D721Med (cell line): ENCODE data around the gene RHBDL3.
"Not testable (repeated sequence)": the region's sequence is repeated elsewhere in the genome, so short reads cannot be mapped to it uniquely, and the experiment has no call there.

Source experiments
- DNase-seq: peaks from one replicate; pipeline ENCODE4 v3.0.0; 2011; ENCODE audit warnings: low spot score; ENCODE audit not compliant: insufficient read length
- FAIRE-seq: peaks from 2 replicates; lab custom pipeline; 2011; peaks lifted over from hg19 to GRCh38; lab: Jason Lieb, UNC
- TF ChIP-seq, protein P1 (sequence below): IDR thresholded peaks from 2 replicates; pipeline ENCODE4 v1.5.1; 2012; ENCODE audit warnings: mild to moderate bottlenecking, control low read depth; ENCODE audit not compliant: insufficient read depth; ENCODE audit errors: missing control alignments

Gene RHBDL3

GRCh38 chr17:32258383-32259140, 7.1 kb upstream of the RHBDL3 start:
- FAIRE-seq (no peak), DNase-seq (no peak)
- TF ChIP-seq, protein P1, sequence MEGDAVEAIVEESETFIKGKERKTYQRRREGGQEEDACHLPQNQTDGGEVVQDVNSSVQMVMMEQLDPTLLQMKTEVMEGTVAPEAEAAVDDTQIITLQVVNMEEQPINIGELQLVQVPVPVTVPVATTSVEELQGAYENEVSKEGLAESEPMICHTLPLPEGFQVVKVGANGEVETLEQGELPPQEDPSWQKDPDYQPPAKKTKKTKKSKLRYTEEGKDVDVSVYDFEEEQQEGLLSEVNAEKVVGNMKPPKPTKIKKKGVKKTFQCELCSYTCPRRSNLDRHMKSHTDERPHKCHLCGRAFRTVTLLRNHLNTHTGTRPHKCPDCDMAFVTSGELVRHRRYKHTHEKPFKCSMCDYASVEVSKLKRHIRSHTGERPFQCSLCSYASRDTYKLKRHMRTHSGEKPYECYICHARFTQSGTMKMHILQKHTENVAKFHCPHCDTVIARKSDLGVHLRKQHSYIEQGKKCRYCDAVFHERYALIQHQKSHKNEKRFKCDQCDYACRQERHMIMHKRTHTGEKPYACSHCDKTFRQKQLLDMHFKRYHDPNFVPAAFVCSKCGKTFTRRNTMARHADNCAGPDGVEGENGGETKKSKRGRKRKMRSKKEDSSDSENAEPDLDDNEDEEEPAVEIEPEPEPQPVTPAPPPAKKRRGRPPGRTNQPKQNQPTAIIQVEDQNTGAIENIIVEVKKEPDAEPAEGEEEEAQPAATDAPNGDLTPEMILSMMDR, result no peak

DNA sequence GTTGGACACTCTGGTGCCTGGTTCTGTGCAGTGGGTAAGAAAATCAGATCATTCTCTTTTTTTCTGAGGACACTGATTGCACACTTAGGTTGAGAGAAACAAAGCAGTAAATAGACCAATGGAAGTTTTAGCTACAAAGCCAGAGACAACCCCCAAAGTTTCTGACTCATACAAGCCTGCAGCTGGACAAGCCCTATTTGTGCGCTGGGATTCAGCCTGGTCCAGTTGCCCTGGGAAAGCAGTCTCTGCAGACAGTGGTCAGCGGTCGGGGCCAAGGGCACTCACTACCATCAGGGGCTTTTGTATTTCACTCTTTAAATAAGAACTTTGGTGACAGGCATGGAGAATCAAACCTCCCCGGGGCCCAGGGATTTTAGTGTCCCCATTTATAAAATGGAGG, 6.0 kb upstream of the RHBDL3 start:
- TF ChIP-seq, protein P1, result no peak
- FAIRE-seq (no peak), DNase-seq (no peak)

DNA sequence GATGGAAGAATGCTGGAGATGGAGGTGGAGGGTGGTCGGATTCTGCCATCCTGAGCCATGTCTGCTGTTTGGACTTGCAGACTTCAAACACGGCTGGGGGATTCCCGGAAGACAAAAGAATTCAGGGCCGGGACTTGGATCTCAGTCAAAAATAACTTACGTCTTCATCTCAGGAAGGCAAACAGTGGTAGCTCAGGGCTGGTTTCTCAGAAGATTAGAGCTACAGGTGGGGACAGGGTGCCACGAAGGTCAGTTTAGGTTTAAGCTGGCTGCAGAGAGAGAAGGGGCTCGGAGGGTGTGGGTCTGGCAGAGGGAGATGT, 4.3 kb upstream of the RHBDL3 start:
- DNase-seq, result no peak
- FAIRE-seq, result no peak
- TF ChIP-seq, protein P1, result no peak

DNA sequence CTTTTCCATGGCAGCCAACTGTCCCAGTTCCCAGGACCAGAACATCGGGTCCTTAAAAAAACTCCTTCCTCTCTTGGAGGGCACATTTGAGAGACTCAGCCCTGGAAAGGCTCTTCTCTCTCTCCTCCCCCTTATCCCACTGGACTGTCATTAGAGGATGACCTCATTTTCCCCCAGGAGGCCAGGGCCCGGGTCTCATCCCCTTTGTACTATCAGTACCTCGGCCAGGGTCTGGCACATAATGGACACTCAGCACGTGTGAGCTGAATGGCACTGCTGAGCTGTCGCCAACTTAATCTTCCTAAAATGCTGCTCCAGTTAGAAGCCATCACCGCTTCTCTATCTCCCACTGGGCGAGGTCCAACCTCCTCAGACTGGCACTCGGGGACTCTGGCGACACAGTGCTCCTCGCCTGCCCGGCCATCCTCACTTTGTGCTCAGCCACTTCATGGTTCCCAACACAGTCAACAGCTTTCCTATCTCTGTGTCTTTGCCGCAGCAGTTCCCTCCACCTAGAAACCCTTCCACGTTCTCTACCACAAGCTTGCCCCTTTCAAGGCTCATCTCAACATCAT, 3.6 kb upstream of the RHBDL3 start:
- TF ChIP-seq, protein P1, result no peak
- FAIRE-seq (no peak), DNase-seq (no peak)

DNA sequence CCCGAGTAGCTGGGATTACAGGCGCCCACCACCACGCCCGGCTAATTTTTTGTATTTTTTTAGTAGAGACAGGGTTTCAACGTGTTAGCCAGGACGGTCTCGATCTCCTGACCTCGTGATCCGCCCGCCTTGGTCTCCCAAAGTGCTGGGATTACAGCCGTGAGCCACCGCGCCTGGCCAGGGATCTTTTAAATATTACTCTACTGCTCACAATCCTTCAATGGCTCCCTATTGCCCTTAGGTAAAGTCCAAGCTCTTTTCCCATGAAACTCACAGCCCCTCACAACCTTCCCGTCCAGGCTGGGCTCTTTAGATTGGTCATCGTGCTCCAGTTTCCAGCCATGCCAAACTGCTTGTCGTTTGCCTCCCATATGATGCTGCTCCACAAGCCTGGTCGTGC, 2.1 kb upstream of the RHBDL3 start:
- DNase-seq, FAIRE-seq: not testable (repeated sequence)

GRCh38 chr17:32264140-32264799, 1.4 kb upstream of the RHBDL3 start:
- TF ChIP-seq, protein P1, result no peak
- DNase-seq (no peak), FAIRE-seq (no peak)

- FAIRE-seq (no peak), DNase-seq (no peak)
- TF ChIP-seq, protein P1, result no peak
Observed at GRCh38 chr17:32264823-32265191, 825 bp upstream of the RHBDL3 start.
